Activated T-helper 1 cell treated with anti-CD3 and anti-CD28 coated beads, Interleukin-2, amount 50 U/mL, for 16 hours (primary cell): ENCODE results near the gene C1QTNF8.

Source experiments
- DNase-seq, 2 donors: peaks; one replicate each; pipeline ENCODE4 v3.0.0-alpha.2; 2020; ENCODE audit warnings: low read depth in 1 of 2, low spot score in 1 of 2

The C1QTNF8 gene

GRCh38 chr16:1109648-1110047, 13.6 kb upstream of the C1QTNF8 start:
- DNase-seq: no peak

GRCh38 chr16:1108299-1109252, 12.5 kb upstream of the C1QTNF8 start:
- no peak for DNase-seq

GRCh38 chr16:1107731-1108130, 11.7 kb upstream of the C1QTNF8 start:
- no peak for DNase-seq

GRCh38 chr16:1107141-1107540, 11.1 kb upstream of the C1QTNF8 start:
- DNase-seq: no peak

- DNase-seq: no peak
These were observed 10.6 kb upstream of the C1QTNF8 start for GRCh38 chr16:1106659-1107058.

GRCh38 chr16:1105888-1106620, 10.0 kb upstream of the C1QTNF8 start:
- DNase-seq: peak in 1 of 2 donors; percentile 15

GRCh38 chr16:1103636-1103980, 7.6 kb upstream of the C1QTNF8 start:
- no peak for DNase-seq

GRCh38 chr16:1102921-1103635, 7.0 kb upstream of the C1QTNF8 start:
- DNase-seq: peak; percentile 47 to 60

GRCh38 chr16:1102333-1102700, 6.3 kb upstream of the C1QTNF8 start:
- DNase-seq: no peak

GRCh38 chr16:1101573-1102332, 5.7 kb upstream of the C1QTNF8 start:
- DNase-seq: no peak

GRCh38 chr16:1101133-1101532, 5.1 kb upstream of the C1QTNF8 start:
- DNase-seq: no peak

- no peak for DNase-seq
These were observed 4.2 kb upstream of the C1QTNF8 start for GRCh38 chr16:1100084-1100800.

GRCh38 chr16:1099189-1100083, 3.4 kb upstream of the C1QTNF8 start:
- DNase-seq: no peak

GRCh38 chr16:1098266-1098991, 2.4 kb upstream of the C1QTNF8 start:
- no peak for DNase-seq

- DNase-seq: no peak
These were observed 1.8 kb upstream of the C1QTNF8 start for GRCh38 chr16:1097800-1098199.

GRCh38 chr16:1097156-1097555, 1.1 kb upstream of the C1QTNF8 start:
- DNase-seq: no peak

GRCh38 chr16:1095450-1096168, 435 bp downstream of the C1QTNF8 start:
- DNase-seq: no peak
